ENCODE results near the gene SCAF4.
A peak's percentile ranks its signal among the peaks of the same experiment; 100 is the strongest.
"Not testable (repeated sequence)": the region's sequence is repeated elsewhere in the genome, so short reads cannot be mapped to it uniquely, and the experiment has no call there.

Gene SCAF4, protein sequence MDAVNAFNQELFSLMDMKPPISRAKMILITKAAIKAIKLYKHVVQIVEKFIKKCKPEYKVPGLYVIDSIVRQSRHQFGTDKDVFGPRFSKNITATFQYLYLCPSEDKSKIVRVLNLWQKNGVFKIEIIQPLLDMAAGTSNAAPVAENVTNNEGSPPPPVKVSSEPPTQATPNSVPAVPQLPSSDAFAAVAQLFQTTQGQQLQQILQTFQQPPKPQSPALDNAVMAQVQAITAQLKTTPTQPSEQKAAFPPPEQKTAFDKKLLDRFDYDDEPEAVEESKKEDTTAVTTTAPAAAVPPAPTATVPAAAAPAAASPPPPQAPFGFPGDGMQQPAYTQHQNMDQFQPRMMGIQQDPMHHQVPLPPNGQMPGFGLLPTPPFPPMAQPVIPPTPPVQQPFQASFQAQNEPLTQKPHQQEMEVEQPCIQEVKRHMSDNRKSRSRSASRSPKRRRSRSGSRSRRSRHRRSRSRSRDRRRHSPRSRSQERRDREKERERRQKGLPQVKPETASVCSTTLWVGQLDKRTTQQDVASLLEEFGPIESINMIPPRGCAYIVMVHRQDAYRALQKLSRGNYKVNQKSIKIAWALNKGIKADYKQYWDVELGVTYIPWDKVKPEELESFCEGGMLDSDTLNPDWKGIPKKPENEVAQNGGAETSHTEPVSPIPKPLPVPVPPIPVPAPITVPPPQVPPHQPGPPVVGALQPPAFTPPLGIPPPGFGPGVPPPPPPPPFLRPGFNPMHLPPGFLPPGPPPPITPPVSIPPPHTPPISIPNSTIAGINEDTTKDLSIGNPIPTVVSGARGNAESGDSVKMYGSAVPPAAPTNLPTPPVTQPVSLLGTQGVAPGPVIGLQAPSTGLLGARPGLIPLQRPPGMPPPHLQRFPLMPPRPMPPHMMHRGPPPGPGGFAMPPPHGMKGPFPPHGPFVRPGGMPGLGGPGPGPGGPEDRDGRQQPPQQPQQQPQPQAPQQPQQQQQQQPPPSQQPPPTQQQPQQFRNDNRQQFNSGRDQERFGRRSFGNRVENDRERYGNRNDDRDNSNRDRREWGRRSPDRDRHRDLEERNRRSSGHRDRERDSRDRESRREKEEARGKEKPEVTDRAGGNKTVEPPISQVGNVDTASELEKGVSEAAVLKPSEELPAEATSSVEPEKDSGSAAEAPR

DNA sequence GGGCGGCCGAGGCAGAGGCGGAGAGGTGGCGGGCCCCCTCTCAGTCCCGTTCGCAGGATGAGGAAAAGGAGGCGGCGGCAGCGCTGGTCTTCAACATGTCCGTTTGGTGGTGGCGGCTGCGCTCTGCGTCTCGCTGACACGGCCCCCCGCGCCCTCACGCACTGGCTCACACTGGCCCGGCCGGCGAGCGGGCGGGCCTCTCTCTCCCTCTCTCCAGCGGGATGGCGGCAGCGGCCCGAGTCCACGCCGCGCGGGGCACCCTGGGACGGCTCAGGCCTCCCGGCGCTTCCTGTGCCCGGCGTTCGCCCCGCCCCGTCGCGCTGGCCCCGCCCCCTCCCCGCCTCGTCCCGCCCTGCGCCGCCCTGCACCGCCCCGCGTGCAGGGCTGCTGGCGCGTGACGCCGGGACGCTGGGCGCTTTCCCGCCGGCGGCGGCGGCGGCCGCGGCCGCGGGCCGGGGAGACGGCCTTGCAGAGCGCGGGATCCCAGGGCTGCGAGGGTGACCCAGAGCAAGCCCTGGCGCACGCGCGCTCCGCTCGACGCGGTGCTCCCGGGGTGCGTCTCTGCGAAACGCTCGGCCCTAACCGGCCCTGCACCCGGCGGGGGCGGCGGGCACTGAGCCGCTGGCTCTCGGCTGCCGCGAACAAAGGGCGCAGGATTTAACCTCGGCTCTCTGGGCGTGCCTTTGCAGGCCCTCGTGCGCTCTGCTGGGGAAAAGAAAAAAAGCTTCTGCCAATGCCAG, at the start of gene SCAF4:
SCAF4 (minus strand) TSS at position 262 of the 740 bp plus-strand sequence. CDS start 426 bp downstream, outside the sequence.
- peak within 1 kb of the TSS; percentile 69 to 100 (median 79) for H3K4me3 ChIP-seq
- peak within 1 kb of the TSS; percentile 67 to 99 (median 96) for H3K27ac ChIP-seq

DNA sequence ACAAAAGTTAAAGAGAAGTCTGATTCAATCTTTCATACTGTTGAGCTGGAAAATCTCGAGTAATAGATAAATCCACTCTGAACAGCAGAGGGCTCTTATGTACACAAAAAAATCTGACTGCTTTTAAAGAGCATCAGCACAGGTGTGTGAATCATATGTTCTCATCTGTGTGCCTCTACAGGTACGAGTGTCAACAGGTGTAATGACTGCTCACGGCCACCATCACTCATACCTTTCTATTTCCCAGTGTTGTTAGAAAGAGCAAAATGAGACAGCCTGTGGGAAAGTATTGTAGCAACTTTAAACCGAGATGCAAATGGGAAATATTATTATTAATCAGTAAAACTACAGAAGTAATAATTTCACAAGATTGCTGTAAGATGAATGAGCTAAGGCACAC, 49.0 kb upstream of the SCAF4 start:
- H3K27ac ChIP-seq = no peak overlapping the region
- no peak overlapping the region for H3K4me3 ChIP-seq

DNA sequence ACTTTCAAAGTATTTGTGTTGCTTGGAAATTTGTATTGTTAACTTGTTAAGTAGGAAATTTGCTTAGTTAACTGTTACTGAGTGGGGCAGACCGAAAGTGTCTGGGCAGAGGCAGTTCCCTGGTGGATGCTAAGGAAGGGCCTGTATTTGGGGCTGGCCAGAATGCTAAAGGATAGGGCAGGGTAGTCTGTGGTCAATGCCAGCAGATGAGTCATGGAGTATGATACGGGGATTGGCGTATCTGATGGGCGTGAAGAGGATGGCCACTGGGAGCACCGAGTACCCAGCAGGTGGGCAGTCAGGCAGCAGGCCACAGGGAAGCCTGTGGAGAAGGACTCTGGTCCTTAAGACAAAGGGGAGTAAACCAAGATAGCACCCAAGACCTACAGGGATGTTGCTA, 46.6 kb upstream of the SCAF4 start:
- H3K27ac ChIP-seq = no peak overlapping the region
- H3K4me3 ChIP-seq = no peak overlapping the region

DNA sequence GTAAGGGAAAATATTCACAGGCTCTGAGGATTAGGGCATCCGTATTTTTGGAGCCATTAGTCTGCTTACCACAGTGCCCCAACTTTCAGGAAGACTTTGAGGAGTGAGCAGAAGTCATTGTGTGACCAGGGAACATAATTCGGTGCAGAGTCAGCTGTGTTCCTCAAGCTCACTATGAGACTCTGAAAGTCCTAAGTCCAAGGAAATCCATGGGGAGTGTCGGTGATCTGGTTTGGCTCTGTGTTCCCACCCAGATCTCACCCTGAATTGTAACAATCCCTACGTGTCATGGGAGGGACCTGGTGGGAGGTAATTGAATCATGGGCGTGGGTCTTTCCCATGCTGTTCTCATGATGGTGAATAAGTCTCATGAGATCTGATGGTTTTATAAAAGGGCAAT, 45.9 kb upstream of the SCAF4 start:
- H3K27ac ChIP-seq = no peak overlapping the region
- no peak overlapping the region for H3K4me3 ChIP-seq

DNA sequence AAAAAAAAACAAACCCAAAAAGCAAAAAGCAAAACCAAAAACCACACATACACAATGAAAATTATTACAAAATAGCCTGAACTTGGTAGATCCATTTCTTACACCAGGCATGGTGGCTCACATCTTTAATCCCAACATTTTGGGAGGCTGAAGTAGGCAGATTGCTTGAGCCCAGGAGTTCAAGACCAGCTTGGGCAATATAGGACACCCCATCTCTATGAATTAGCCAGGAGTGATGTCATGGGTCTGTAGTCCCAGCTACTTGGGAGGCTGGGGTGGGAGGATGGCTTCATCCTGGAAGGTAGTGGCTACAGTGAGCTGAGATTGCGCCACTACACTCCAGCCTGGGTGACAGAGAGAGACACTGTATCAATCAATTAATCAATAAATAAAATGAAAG, 42.1 kb upstream of the SCAF4 start:
- no peak overlapping the region for H3K4me3 ChIP-seq
- H3K27ac ChIP-seq = no peak overlapping the region

DNA sequence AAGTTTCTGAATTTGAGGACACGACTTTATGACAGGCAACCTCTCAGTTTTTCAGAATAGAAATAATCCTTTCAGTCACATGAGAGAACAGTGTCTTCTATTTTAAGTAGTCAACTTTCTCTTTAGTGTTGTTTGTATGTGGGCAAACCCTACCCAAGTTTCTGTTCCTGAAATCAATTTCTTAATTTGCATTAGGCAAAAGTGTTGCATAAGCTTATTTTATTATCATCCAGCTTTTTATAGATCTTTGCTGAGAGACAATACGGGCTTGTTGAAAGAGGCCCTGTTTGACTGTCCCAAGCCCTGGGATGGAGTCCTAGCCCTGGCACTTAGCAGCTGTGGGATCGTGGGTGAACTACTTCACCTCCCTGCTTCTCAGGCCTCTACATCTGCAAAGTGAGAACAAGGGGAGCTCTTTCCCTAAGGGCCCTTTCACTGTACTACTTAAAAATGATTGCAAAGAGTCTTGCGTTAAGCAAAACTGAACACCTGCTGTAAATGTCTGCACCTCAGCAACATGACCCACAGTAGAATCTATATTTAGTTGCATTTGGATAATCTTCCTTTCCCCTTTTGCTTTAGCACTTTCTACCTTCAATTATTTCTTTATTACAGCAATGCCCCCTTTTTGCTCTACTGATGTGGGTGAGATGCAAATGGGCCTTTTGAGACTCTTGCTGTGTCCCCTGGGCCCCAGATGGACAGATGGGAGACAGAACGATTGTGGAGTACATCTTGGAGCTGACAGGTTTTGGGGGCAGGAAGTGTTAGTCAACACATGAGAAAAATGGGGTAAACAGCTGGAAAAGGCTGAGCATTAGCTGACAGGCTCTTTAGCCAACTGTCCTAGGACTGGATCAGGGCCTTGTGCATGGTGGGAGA, 41.0 kb upstream of the SCAF4 start:
- Histone ChIP-seq H3K4me3 (no peak overlapping the region), H3K27ac (peak overlapping the region in 1 of 21 experiments; percentile 13)

DNA sequence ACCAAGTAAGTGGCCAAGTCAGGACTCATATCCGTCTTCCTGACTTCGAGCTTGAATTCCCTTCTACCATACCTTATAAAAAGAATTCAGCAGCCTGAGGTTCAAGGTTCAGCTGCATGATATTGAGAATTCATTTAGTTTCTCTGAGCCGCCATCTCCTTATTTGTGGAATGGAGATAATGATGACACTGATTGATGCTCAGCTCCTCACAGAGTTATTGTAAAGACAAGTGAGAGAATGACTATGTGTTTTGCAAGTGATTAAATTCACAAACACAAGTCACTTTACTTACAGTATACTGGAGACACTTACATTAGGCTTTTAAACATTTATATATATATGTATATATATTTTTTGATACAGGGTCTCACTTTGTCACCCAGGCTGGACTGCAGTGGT, 39.8 kb upstream of the SCAF4 start:
- no peak overlapping the region for H3K4me3 ChIP-seq
- no peak overlapping the region for H3K27ac ChIP-seq

DNA sequence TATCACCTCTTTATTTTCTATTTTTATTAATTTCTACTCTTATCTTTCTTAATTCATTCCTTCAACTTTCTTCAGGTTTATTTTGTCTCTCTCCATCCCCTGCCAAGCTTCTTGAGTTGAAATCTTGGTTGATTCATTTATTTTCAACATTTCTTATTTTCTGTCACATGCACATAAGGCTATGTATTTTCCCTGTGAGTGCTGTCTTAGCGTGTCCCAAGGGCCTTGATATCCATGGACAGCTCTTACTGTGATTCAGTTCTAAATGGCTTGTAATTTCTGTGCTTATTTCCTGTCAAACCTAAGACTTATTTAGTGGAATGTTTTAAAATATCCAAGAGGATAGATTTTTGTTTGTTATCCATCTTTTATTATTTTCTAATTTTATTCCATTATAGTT, 36.8 kb upstream of the SCAF4 start:
- H3K27ac ChIP-seq = no peak overlapping the region

DNA sequence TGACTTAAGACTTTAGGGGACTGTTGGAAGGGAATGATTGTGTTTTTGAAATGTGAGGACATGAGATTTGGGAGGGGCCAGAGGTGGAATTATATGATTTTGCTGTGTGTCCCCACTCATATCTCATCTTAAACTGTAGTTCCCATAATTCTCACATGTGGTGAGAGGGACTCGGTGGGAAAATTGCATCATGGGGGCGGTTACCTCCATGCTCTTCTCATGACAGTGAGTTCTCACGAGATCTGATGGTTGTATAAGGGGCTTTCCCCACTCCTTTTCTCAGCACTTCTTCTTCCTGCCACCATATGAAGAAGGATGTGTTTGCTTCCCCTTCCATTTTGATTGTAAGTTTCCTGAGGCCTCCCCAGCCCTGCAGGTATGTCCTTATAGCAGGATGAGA, 35.0 kb upstream of the SCAF4 start:
- H3K27ac ChIP-seq = no peak overlapping the region
- H3K4me3 ChIP-seq = no peak overlapping the region

More for the DNA sequence above, 36.8 kb upstream of the SCAF4 start:
- H3K4me3 ChIP-seq = no peak overlapping the region

DNA sequence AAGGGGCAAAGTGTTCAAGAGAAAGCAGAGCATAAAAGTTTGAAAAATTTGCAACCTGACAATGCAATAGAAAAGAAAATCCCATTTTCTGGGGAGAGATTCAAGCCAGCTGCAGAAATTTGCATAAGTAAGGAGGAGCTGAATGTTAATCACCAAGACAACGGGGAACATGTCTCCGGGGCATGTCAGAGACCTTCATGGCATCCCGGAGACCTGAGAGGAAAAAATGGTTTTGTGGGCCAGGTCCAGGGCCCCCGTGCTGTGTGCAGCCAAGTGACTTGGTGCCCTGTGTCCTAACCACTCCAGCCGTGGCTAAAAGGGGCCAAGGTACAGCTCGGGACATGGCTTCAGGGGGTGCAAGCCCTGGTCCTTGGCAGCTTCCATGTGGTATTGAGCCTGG, 33.9 kb upstream of the SCAF4 start:
- H3K4me3 ChIP-seq, H3K27ac ChIP-seq: not testable (repeated sequence)

DNA sequence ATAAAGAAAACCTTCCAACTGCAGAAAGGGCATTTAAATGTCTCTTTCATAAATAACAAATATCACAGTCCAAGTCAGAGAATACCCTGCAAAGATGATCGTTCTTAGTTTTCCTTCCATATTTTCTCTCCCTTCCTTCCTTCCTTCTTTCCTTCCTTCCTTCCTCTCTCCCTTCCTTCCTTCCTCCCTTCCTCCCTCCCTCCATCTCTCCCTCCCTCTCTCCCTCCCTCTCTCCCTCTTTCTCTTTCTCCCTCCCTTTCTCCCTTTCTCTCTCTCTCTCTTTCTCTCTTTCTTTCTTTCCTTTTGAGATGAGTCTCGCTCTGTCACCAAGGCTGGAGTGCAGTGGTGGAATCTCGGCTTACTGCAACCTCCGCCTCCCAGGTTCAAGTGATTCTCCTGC, 29.0 kb upstream of the SCAF4 start:
- Histone ChIP-seq H3K27ac (no peak overlapping the region), H3K4me3 (no peak overlapping the region)

DNA sequence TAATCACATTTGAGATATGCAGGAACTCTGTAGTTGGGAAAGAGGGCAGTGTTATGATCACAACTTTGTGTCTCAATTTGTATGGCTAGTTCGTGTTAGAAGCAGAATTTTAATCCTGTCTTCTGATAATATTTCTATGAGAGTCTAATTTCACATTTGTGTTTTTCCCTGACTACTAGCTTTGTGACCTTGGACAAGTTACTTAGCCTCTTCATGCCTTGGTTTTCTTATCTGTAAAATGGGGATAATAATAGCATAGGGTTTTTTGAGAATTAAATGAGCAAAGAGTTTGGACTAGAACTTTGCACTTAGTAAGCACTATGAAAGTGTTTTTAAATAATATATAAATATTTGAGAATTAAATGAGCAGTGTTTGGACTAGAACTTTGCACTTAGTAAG, 24.9 kb upstream of the SCAF4 start:
- no peak overlapping the region for H3K27ac ChIP-seq
- H3K4me3 ChIP-seq = no peak overlapping the region

DNA sequence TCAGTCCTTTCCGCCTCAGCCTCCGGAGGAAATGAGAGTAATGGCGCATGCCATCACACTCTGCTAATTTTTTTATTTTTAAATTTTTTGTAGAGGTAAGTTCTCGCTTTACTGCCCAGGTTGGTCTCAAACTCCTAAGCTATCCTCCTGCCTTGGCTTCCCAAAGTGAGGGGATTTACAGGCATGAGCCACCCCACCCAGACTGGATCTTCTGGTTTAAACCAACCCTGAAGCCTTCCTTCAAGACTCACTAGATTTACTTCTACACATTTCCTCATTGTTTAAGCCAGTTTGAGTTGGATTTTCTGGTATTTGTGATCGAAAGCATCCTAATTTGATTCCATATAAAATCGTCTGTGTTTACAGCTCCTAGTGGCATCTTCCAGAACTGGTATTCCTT, 23.1 kb upstream of the SCAF4 start:
- Histone ChIP-seq H3K4me3 (no peak overlapping the region), H3K27ac (no peak overlapping the region)

DNA sequence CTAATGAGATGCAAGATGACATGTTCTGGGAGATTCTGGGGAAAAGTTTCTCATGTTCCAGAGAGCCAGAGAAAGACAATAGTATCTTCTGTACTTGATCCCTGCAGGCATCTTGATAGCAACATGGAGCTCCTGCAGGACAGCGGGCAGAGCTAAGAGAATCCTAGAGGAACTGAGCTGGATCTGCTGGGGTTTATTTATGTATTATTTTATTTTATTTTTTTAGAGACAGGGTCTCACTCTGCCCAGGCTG, 22.7 kb upstream of the SCAF4 start:
- no peak overlapping the region for H3K4me3 ChIP-seq
- H3K27ac ChIP-seq = no peak overlapping the region

DNA sequence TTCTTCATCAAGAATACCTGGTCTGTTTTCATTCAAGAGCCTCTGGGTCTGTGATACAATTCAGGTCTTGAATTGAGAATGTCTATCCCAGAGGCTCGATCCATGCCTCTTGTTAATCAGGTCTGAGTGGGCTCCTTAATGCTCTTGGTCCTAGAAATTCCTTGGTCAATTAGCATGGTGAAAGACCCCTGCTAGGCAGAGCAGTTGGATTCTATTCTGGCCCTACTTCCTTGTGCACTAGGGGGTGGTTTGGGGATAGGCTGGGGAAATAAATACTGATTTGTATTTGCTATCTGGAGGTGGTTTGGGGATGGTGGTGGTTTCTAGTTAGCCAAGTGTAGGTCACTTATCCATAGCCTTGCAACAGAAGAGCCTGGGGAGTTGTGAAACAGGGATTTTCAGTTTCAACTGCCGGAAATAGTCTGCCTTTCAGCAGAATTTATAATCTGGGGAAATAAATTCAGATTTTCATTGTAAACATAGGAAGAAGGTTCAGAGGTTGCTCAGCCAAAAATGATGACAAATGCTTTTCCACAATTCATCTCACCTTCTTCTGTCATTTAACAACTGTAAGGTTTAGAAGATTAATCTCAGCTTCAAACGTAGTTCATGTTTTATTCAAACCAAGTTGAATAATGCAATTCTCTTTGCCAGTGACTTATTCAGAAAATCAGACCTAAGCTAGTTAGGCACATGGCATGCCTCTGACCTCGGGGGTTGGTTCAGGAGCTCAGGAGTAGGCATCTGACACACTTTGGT, 22.2 kb upstream of the SCAF4 start:
- Histone ChIP-seq H3K27ac (no peak overlapping the region), H3K4me3 (no peak overlapping the region)

DNA sequence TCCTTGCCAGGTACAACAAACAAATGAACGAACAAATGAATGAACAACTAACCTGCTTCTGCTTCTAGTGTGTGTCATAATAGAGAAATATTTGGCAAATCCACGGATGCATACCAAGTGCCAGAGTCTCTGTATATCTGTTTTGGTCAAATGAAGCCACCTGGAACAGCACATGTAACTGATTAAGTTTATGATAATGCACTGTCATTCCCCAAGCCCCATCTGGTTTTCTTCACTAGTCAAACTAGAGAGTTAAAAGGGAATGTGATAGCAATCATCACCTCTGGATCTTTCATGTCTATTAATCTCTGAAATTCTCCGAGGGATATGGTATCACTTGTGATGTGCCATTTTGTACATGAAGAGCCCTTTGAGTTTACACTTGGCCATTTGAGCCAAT, 21.0 kb upstream of the SCAF4 start:
- Histone ChIP-seq H3K4me3 (no peak overlapping the region), H3K27ac (no peak overlapping the region)

DNA sequence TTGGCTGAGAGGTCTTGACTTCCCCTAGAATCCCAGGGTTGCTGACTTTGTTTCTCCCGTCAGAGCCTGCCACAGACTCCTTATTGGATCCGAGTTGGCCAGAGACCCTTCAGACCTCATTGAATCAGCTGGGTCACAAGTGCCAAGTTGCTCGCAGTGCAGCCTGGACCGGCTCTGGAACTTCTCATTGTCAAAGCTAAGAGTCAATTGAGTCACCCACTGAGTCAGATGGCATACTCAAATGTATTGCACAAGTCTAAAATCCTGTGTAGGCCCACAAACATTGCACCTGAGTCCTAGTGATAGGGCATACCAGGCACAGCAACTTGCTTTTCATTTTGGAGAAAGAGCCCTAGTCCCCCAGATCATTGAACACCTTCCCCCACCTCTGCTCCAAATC, 20.4 kb upstream of the SCAF4 start:
- H3K4me3 ChIP-seq = no peak overlapping the region
- no peak overlapping the region for H3K27ac ChIP-seq

DNA sequence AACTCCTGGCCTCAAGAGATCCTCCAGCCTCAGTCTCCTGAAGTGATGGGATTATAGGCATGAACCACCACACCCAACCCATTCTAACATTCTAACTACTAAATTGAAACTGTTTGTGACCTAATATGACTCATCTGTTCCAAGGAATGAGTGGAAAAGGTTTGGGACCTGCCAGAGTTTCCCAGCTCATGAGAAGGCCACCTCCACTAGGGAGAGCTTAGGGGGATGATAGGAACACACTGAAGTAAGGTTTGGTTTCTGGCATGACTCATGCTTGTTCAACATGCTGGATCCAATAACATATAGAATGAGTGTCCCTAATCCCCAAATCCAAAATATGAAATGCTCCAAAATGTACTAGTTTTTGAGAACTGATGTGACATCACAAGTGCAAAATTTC, 18.9 kb upstream of the SCAF4 start:
- H3K27ac ChIP-seq = no peak overlapping the region
- no peak overlapping the region for H3K4me3 ChIP-seq
